Ovary (tissue), 3 donors: ENCODE results near the gene RAP1GAP2.

ENCODE experiments used
- CTCF ChIP-seq, 3 donors: fragments of 450-650 bp in 2 of 3; fragments of 200-600 bp in 1 of 3; IDR thresholded peaks; one replicate each; pipeline versions ENCODE4 v1.5.1 to v1.8.0; 2016 to 2022; ENCODE audit warnings: antibody characterized with exemption in 3 of 3, mild to moderate bottlenecking in 1 of 3
- EP300 ChIP-seq: sonication (generic); formaldehyde crosslinking; IDR thresholded peaks from one replicate; pipeline ENCODE4 v1.6.1; 2017; ENCODE audit warnings: antibody characterized with exemption
- POLR2A ChIP-seq: fragments of 450-650 bp; IDR thresholded peaks from one replicate; pipeline ENCODE4 v1.6.1; 2017; ENCODE audit warnings: antibody characterized with exemption, mild to moderate bottlenecking, moderate library complexity
- donor health status: DM: no; HTN: no; CAD: no.

- TF ChIP-seq CTCF (IDR thresholded peaks at IDR 0.05) (no peak), POLR2A (no peak), EP300 (no peak)
Observed at GRCh38 chr17:2867441-2868424, 71.5 kb downstream of the RAP1GAP2 start.
